Activated CD8-positive, alpha-beta memory T cell treated with anti-CD3 and anti-CD28 coated beads, Interleukin-2, amount 50 U/mL, for 24 hours (primary cell): ENCODE data around the gene FOXD1.
"Not testable (repeated sequence)": the region's sequence is repeated elsewhere in the genome, so short reads cannot be mapped to it uniquely, and the experiment has no call there.

ENCODE experiments used
- DNase-seq: peaks from one replicate; pipeline ENCODE4 v3.0.0-alpha.2; 2020; ENCODE audit errors: extremely low read depth

FOXD1 gene

GRCh38 chr5:73464016-73464745 lies 15.6 kb upstream of the FOXD1 start:
- DNase-seq = no peak

GRCh38 chr5:73460133-73460532 lies 11.6 kb upstream of the FOXD1 start:
- no peak for DNase-seq

- DNase-seq = no peak
These were observed 10.8 kb upstream of the FOXD1 start for GRCh38 chr5:73459366-73459765.

GRCh38 chr5:73456462-73456861 lies 7.9 kb upstream of the FOXD1 start:
- not testable (repeated sequence) for DNase-seq

- no peak for DNase-seq
These were observed 5.9 kb upstream of the FOXD1 start for GRCh38 chr5:73454379-73455036.

- no peak for DNase-seq
These were observed 3.6 kb upstream of the FOXD1 start for GRCh38 chr5:73452215-73452614.

- no peak for DNase-seq
These were observed 2.9 kb upstream of the FOXD1 start for GRCh38 chr5:73451224-73452130.

- DNase-seq = no peak
These were observed 2.2 kb upstream of the FOXD1 start for GRCh38 chr5:73450672-73451223.

GRCh38 chr5:73450137-73450536 lies 1.6 kb upstream of the FOXD1 start:
- DNase-seq = no peak

- no peak for DNase-seq
These were observed 781 bp downstream of the FOXD1 start for GRCh38 chr5:73447530-73448462.

- no peak for DNase-seq
These were observed 1.7 kb downstream of the FOXD1 start for GRCh38 chr5:73446631-73447529.

- DNase-seq = no peak
These were observed 2.6 kb downstream of the FOXD1 start for GRCh38 chr5:73445665-73446630.

- DNase-seq = no peak
These were observed 3.8 kb downstream of the FOXD1 start for GRCh38 chr5:73444499-73445438.

GRCh38 chr5:73443829-73444498 lies 4.6 kb downstream of the FOXD1 start:
- DNase-seq = no peak

- no peak for DNase-seq
These were observed 5.5 kb downstream of the FOXD1 start for GRCh38 chr5:73442996-73443627.

- no peak for DNase-seq
These were observed 6.3 kb downstream of the FOXD1 start for GRCh38 chr5:73442231-73442811.
